K562 treated with DMSO at 1 percent for 4 hours (cell line): Measurements from ENCODE around the gene THOC2. TPM values are rescaled to one million over a fixed set of nuclear protein-coding genes. Genes with fewer than 3 reads are reported as not detected.

Experiments used
- total RNA-seq: library from RNA; unstranded; fragments of 300-600 nt; gene quantifications from 2 replicates; pipeline ENCODE4 v1.2.3, GENCODE V29; 2022; ENCODE audit not compliant: insufficient read depth

Gene THOC2
- 48.2 and 64.7 TPM in 2 replicates for total RNA-seq

DNA sequence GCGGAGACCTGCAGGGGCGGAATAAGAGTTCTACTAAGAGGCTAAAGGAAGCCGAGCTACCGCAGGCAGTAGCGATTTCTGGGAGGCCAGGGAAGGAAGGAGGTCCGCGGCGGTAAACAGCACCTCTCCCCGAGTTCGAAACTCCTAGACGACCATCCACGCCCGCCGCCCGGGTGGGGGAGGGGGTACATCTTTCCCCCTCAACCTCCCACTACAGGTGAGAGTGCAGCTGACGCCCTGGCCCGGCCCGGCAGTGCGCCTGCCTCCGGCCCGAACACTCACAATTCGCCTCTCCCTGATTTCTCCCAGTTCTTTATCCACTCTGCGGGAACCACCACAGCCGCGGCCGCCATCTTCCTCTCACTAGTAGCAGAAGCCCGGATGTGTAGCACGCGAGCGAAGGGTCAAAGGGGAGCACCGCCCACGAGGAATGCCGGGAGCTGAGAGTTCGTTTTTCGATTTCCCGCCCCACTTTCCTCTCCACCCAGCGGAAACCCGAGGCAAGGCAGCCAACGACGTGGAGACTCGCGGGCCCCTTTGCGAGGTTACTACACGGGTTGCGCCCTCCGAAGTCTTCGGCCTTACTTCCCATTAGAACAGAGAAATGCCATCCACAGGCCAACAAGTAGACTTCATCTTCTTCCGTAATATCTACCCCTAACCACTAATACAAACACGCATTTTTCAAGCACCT, at the start of gene THOC2:
Gene THOC2, minus strand, starts transcription at position 383 of the 694 bp plus-strand sequence. Its CDS starts 30 bp downstream, at position 353.

Other genes with a start within 250 kb of the THOC2 start
- 10.3 and 10.8 TPM in 2 replicates for gene XIAP, start 127.0 kb upstream of the THOC2 start, total RNA-seq
- gene STAG2, start 228.7 kb upstream of the THOC2 start, total RNA-seq, result 39.9 and 51.2 TPM in 2 replicates